Limb (tissue), 2 donors: ENCODE measurements around the gene CAMK1D.

Experiments used
- DNase-seq, 2 donors: peaks; one replicate each; pipeline ENCODE4 v3.0.0-alpha.2; 2016; ENCODE audit errors: extremely low spot score in 2 of 2

CAMK1D gene

GRCh38 chr10:12400266-12400931 is 51.1 kb downstream of the CAMK1D start:
- no peak for DNase-seq

- no peak for DNase-seq
These were observed 52.1 kb downstream of the CAMK1D start for GRCh38 chr10:12401466-12401865.

- no peak for DNase-seq
These were observed 53.8 kb downstream of the CAMK1D start for GRCh38 chr10:12403119-12403518.

GRCh38 chr10:12405342-12406320 is 56.3 kb downstream of the CAMK1D start:
- no peak for DNase-seq

- no peak for DNase-seq
These were observed 57.5 kb downstream of the CAMK1D start for GRCh38 chr10:12406764-12407400.

- peak in 1 of 2 donors; percentile 4 for DNase-seq
These were observed 59.1 kb downstream of the CAMK1D start for GRCh38 chr10:12408472-12408871.

- peak in 1 of 2 donors; percentile 2 for DNase-seq
These were observed 59.8 kb downstream of the CAMK1D start for GRCh38 chr10:12409161-12409560.

GRCh38 chr10:12409613-12410012 is 60.3 kb downstream of the CAMK1D start:
- no peak for DNase-seq

- no peak for DNase-seq
These were observed 63.5 kb downstream of the CAMK1D start for GRCh38 chr10:12412666-12413368.

- DNase-seq, result no peak
These were observed 64.0 kb downstream of the CAMK1D start for GRCh38 chr10:12413369-12413711.

- no peak for DNase-seq
These were observed 65.1 kb downstream of the CAMK1D start for GRCh38 chr10:12414278-12414989.

- DNase-seq, result no peak
These were observed 67.2 kb downstream of the CAMK1D start for GRCh38 chr10:12416344-12417050.

- DNase-seq, result no peak
These were observed 68.0 kb downstream of the CAMK1D start for GRCh38 chr10:12417331-12417730.

- no peak for DNase-seq
These were observed 68.7 kb downstream of the CAMK1D start for GRCh38 chr10:12418000-12418399.

- DNase-seq, result no peak
These were observed 69.4 kb downstream of the CAMK1D start for GRCh38 chr10:12418725-12419261.

- DNase-seq, result peak; percentile 72 to 73
These were observed 70.0 kb downstream of the CAMK1D start for GRCh38 chr10:12419262-12419847.

- DNase-seq, result no peak
These were observed 71.3 kb downstream of the CAMK1D start for GRCh38 chr10:12420530-12421120.

- no peak for DNase-seq
These were observed 72.8 kb downstream of the CAMK1D start for GRCh38 chr10:12422189-12422588.

GRCh38 chr10:12423896-12424295 is 74.5 kb downstream of the CAMK1D start:
- DNase-seq, result no peak
